Panc1 (cell line): ENCODE measurements around the gene DAAM2. TPM values are rescaled to one million over a fixed set of nuclear protein-coding genes. Genes with fewer than 3 reads are reported as not detected.

Experiments used
- ATAC-seq: fragments of 200-7000 bp; cut with Tn5 transposase; 2 replicates; pipeline ENCODE4 v1.9.1; 2020; ENCODE audit warnings: mild to moderate bottlenecking, moderate library complexity
- BruUV-seq: library from RNA; stranded (reverse); fragments of 400-500 nt; replicated peaks from 2 replicates; lab custom pipeline; 2021; lab: Mats Ljungman, UMichigan
- CTCF ChIA-PET: fragments of 300-600 bp; sonication (Branson Sonifier 250); formaldehyde crosslinking; loops from one replicate; lab custom pipeline; 2022; ENCODE audit warnings: antibody characterized with exemption; lab: Charles Lee
- POLR2A ChIA-PET: fragments of 300-600 bp; sonication (Branson Sonifier 250); formaldehyde crosslinking; loops from one replicate; lab custom pipeline; 2022; ENCODE audit warnings: antibody characterized with exemption; lab: Charles Lee
- DNase-seq: peaks from one replicate; pipeline ENCODE4 v3.0.0-alpha.2; 2010; ENCODE audit warnings: low read depth, low spot score
- H3K27ac ChIP-seq: 2 replicates; pipeline ENCODE4 v1.5.1; 2011; ENCODE audit warnings: mild to moderate bottlenecking, low read length, inconsistent platforms
- H3K27me3 ChIP-seq: fragments of 200-500 bp; sonication (Bioruptor generic); 2 replicates; pipeline ENCODE4 v1.6.0; 2014; ENCODE audit warnings: low read length, inconsistent platforms; ENCODE audit not compliant: control insufficient read depth, insufficient read depth
- H3K36me3 ChIP-seq: fragments of 200-500 bp; sonication (Bioruptor generic); 2 replicates; pipeline ENCODE4 v1.5.1; 2014; ENCODE audit warnings: inconsistent platforms, mild to moderate bottlenecking, low read length, moderate library complexity; ENCODE audit not compliant: control insufficient read depth, insufficient read depth
- H3K4me1 ChIP-seq: 2 replicates; pipeline ENCODE4 v1.5.1; 2011; ENCODE audit warnings: inconsistent platforms, mild to moderate bottlenecking, low read length, moderate library complexity; ENCODE audit not compliant: control insufficient read depth, insufficient read depth
- H3K4me3 ChIP-seq, 2 experiments: 2 replicates each; pipeline ENCODE4 v1.5.1; 2011 to 2012; ENCODE audit warnings: low read depth in 2 of 2, low read length in 2 of 2, mild to moderate bottlenecking in 2 of 2, inconsistent platforms in 1 of 2, moderate library complexity in 1 of 2
- H3K9me3 ChIP-seq: fragments of 200-500 bp; sonication (Bioruptor generic); 2 replicates; pipeline ENCODE4 v1.5.1; 2014; ENCODE audit warnings: low read depth, mild to moderate bottlenecking, inconsistent platforms, low read length, moderate library complexity; ENCODE audit not compliant: control insufficient read depth, insufficient read depth
- CTCF ChIP-seq: fragments of 450-650 bp; IDR thresholded peaks from 2 replicates; pipeline ENCODE4 v1.5.1; 2017; ENCODE audit warnings: mild to moderate bottlenecking
- POLR2AphosphoS5 ChIP-seq: IDR thresholded peaks from 2 replicates; pipeline ENCODE4 v1.6.1; 2012; ENCODE audit warnings: mild to moderate bottlenecking, low read depth, low read length, moderate library complexity
- REST ChIP-seq, 2 experiments: IDR thresholded peaks; 2 replicates each; pipeline ENCODE4 v1.6.1; 2011 to 2012; ENCODE audit warnings: low read depth in 2 of 2, control low read depth in 1 of 2, low read length in 1 of 2, mild to moderate bottlenecking in 1 of 2, moderate library complexity in 1 of 2; ENCODE audit not compliant: insufficient read depth in 1 of 2
- SIN3A ChIP-seq: IDR thresholded peaks from 2 replicates; pipeline ENCODE4 v1.6.1; 2012; ENCODE audit warnings: low read depth, mild to moderate bottlenecking, low read length, moderate library complexity, borderline replicate concordance; ENCODE audit not compliant: insufficient read depth
- TCF7L2 ChIP-seq: IDR thresholded peaks from 2 replicates; pipeline ENCODE4 v1.6.1; 2011; ENCODE audit warnings: mild to moderate bottlenecking, low read depth, low read length, inconsistent platforms
- in situ Hi-C: cut with HindIII; loops from 2 replicates; pipeline ENCODE4 v1.10.0; 2016; ENCODE audit warnings: low sequenced_read_pairs, low pct_unique_long_range_greater_than_20kb
- intact Hi-C: fragments of 100-400 bp; cut with micrococcal nuclease; formaldehyde crosslinking; loops from one replicate; pipeline ENCODE4 v1.10.0; 2022; ENCODE audit not compliant: unreplicated experiment
- total RNA-seq: library from RNA; stranded (reverse); gene quantifications from one replicate; pipeline ENCODE4 v1.2.1, GENCODE V29; 2021; ENCODE audit not compliant: unreplicated experiment

The DAAM2 gene
- total RNA-seq, 1 experiment from 2014 or later = not detected

- POLR2A ChIA-PET = no interaction called here
- Histone ChIP-seq H3K4me3 (no peak overlapping the region), H3K9me3 (no peaks in the 10 kb centered on the region), H3K4me1 (no peaks in the 10 kb centered on the region), H3K27me3 (no peaks in the 10 kb centered on the region; the same call in 1 of the 2 replicates), H3K36me3 (no peaks in the 10 kb centered on the region), H3K27ac (no peak overlapping the region)
- no peak for TF ChIP-seq TCF7L2
- no peak for TF ChIP-seq SIN3A
- no peak for TF ChIP-seq POLR2AphosphoS5
- TF ChIP-seq CTCF = no peak
- no peak for TF ChIP-seq REST (IDR thresholded peaks at IDR 0.05; ENCODE audit: insufficient read depth in 1 of 2, low read depth in 2 of 2, low read length in 1 of 2)
- ATAC-seq = no peak
- CTCF ChIA-PET = no interaction called here
- intact Hi-C loops = loop anchor here (5.0 kb wide), 1 partner anchor 534 kb away; no protein-coding TSS in a partner anchor
- BruUV-seq = no TSS peak
- in situ Hi-C loops = no loop called here
- no peak for DNase-seq
Observed at GRCh38 chr6:39896701-39897100, 104.5 kb downstream of the DAAM2 start.

GRCh38 chr6:39897698-39898097 lies 105.5 kb downstream of the DAAM2 start:
- in situ Hi-C loops = no loop called here
- H3K36me3 ChIP-seq = no peaks in the 10 kb centered on the region
- BruUV-seq = no TSS peak
- DNase-seq = no peak
- no peaks in the 10 kb centered on the region; the same call in 1 of the 2 replicates for H3K27me3 ChIP-seq
- POLR2A ChIA-PET = no interaction called here
- no peaks in the 10 kb centered on the region for H3K4me1 ChIP-seq
- TF ChIP-seq SIN3A (no peak), POLR2AphosphoS5 (no peak), CTCF (no peak), REST (IDR thresholded peaks at IDR 0.05; ENCODE audit: insufficient read depth in 1 of 2, low read depth in 2 of 2, low read length in 1 of 2) (no peak), TCF7L2 (no peak)
- CTCF ChIA-PET = no interaction called here
- intact Hi-C loops = loop anchor here (5.0 kb wide), 1 partner anchor 535 kb away; no protein-coding TSS in a partner anchor
- no peaks in the 10 kb centered on the region for H3K9me3 ChIP-seq
- H3K4me3 ChIP-seq = no peak overlapping the region
- ATAC-seq = no peak
- H3K27ac ChIP-seq = no peak overlapping the region
